Tibial artery (tissue), 4 donors: ENCODE data around the gene DARS2.
"Not testable (repeated sequence)": the region's sequence is repeated elsewhere in the genome, so short reads cannot be mapped to it uniquely, and the experiment has no call there.

ENCODE experiments used
- DNase-seq, 2 donors: peaks; one replicate each; pipeline ENCODE4 v3.0.0-alpha.2; 2019
- H3K27ac ChIP-seq, 2 donors: fragments of 200-600 bp; sonication (generic) in 1 of 2; 1 replicate in 1 of 2; 2 replicates in 1 of 2; pipeline ENCODE4 v1.5.1; 2018 to 2019; ENCODE audit warnings: mild to moderate bottlenecking in 1 of 2
- H3K27me3 ChIP-seq, 2 donors: fragments of 200-600 bp; sonication (generic) in 1 of 2; one replicate each; pipeline versions ENCODE4 v1.5.1 to v1.6.0; 2016 to 2019
- H3K36me3 ChIP-seq, 3 donors: fragments of 200-600 bp; sonication (generic) in 2 of 3; one replicate each; pipeline ENCODE4 v1.5.1; 2016 to 2019; ENCODE audit warnings: mild to moderate bottlenecking in 2 of 3
- H3K4me1 ChIP-seq, 4 donors: fragments of 200-600 bp; sonication (generic) in 2 of 4; 1 replicate in 3 of 4; 2 replicates in 1 of 4; pipeline ENCODE4 v1.5.1; 2016 to 2019
- H3K4me3 ChIP-seq, 2 donors: fragments of 200-600 bp; sonication (generic) in 1 of 2; 1 replicate in 1 of 2; 2 replicates in 1 of 2; pipeline ENCODE4 v1.5.1; 2018 to 2019; ENCODE audit warnings: mild to moderate bottlenecking in 2 of 2
- H3K9me3 ChIP-seq, 3 donors: fragments of 200-600 bp; sonication (generic) in 1 of 3; one replicate each; pipeline ENCODE4 v1.5.1; 2016 to 2019
- intact Hi-C: fragments of 100-400 bp; cut with DNase I; formaldehyde crosslinking; loops from one replicate; pipeline ENCODE4 v1.15.0; 2023; ENCODE audit warnings: low total_unique reads
- TF ChIP-seq, protein P1 (sequence below), 2 experiments: fragments of 200-600 bp in 1 of 2; fragments of 450-650 bp in 1 of 2; IDR thresholded peaks; one replicate each; pipeline ENCODE4 v1.5.1; 2017 to 2019; ENCODE audit warnings: antibody characterized with exemption in 2 of 2, mild to moderate bottlenecking in 1 of 2, moderate library complexity in 1 of 2

The DARS2 gene

DNA sequence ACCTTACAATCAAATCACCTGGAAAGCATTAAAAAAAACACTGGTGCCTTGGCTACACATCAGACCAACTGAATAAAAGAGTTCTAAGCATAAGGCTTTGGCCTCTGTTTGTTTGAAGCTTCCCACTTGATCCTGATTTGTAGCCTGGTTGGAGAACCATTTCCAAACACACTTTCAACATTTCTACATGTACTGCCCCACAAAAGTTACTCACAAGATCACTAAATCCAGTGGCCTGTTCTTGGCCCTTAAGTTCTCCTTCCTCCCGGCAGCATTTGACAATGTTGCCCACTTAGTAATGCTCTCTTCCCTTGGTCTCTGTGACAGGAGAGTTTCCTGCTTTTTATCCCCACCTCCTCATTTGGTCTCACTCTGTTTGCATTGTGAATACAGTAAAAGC is 31.5 kb downstream of the DARS2 start:
- intact Hi-C loops, result no loop called here
- Histone ChIP-seq H3K9me3 (no peaks in the 10 kb centered on the region), H3K27ac (no peak overlapping the region), H3K27me3 (no peaks in the 10 kb centered on the region), H3K36me3 (peaks cover 54 to 82% (median 57%) of the 10 kb centered on the region in 3 donors), H3K4me1 (no peaks in the 10 kb centered on the region), H3K4me3 (no peak overlapping the region)
- DNase-seq, result no peak
- TF ChIP-seq, protein P1, sequence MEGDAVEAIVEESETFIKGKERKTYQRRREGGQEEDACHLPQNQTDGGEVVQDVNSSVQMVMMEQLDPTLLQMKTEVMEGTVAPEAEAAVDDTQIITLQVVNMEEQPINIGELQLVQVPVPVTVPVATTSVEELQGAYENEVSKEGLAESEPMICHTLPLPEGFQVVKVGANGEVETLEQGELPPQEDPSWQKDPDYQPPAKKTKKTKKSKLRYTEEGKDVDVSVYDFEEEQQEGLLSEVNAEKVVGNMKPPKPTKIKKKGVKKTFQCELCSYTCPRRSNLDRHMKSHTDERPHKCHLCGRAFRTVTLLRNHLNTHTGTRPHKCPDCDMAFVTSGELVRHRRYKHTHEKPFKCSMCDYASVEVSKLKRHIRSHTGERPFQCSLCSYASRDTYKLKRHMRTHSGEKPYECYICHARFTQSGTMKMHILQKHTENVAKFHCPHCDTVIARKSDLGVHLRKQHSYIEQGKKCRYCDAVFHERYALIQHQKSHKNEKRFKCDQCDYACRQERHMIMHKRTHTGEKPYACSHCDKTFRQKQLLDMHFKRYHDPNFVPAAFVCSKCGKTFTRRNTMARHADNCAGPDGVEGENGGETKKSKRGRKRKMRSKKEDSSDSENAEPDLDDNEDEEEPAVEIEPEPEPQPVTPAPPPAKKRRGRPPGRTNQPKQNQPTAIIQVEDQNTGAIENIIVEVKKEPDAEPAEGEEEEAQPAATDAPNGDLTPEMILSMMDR (IDR thresholded peaks at IDR 0.05), result no peak

DNA sequence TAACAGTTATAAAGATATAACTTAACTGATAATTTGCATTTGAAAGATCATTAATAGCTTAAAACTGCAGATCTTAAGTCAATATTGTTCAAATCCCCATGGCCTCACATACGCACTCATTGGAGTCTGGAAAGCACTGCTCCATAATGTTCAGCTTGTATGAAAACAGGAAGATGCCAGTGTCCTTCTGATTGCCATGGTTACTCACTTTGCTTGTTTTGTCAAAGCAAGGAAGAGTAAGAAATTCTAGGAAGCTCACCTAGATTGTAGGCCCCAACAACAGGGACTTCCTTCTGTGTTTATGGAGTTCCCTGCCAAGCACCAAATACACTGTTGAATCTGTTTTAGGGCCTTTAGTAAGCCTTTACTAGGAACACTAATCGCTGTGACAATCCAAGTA is 32.4 kb downstream of the DARS2 start:
- H3K27ac ChIP-seq, result no peak overlapping the region
- intact Hi-C loops, result no loop called here
- H3K4me1 ChIP-seq, result no peaks in the 10 kb centered on the region
- no peaks in the 10 kb centered on the region for H3K27me3 ChIP-seq
- DNase-seq, result no peak
- H3K36me3 ChIP-seq, result peaks cover 45 to 82% (median 58%) of the 10 kb centered on the region in 3 donors
- TF ChIP-seq, protein P1 (IDR thresholded peaks at IDR 0.05), result no peak
- H3K4me3 ChIP-seq, result no peak overlapping the region
- H3K9me3 ChIP-seq, result no peaks in the 10 kb centered on the region

DNA sequence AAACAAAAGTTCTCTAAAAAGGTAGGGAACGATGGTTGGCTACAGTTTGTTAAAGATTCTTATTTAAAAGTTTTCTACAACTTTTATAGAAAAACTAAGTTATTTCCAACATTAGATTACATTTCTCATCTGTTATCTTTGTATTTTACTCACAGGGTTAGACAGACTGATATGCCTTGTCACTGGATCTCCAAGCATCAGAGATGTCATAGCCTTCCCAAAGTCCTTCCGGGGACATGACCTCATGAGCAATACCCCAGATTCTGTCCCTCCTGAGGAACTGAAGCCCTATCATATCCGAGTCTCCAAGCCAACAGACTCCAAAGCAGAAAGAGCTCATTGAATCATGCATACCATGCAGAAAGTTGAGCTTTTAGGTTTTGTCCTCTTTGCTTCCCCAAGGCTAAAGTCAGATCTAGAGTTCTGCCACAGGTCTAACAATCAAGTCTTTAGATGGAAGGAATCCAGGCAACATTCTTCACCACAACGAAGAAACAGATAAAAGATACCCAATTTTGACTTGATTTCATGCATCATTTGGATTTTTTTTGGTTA is 33.0 kb downstream of the DARS2 start:
- Histone ChIP-seq H3K27me3 (no peaks in the 10 kb centered on the region), H3K4me3 (no peak overlapping the region), H3K4me1 (no peaks in the 10 kb centered on the region), H3K27ac (no peak overlapping the region), H3K9me3 (no peaks in the 10 kb centered on the region), H3K36me3 (peaks cover 45 to 82% (median 63%) of the 10 kb centered on the region in 3 donors)
- DNase-seq, result no peak
- TF ChIP-seq, protein P1 (IDR thresholded peaks at IDR 0.05), result no peak
- intact Hi-C loops, result no loop called here

DNA sequence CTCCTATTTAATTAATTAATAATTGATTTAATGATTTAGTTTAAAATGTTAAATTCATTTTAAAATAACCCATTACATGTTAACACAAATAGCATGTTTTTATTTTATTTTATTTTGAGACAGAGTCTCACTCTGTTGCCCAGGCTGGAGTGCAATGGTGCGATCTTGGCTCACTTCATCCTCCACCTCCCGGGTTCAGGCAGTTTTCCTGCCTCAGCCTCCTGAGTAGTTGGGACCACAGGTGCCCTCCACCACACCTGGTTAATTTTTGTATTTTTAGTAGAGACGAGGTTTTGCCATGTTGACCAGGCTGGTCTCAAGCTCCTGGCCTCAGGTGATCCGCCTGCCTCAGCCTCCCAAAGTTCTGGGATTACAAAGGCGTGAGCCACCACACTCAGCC is 35.1 kb downstream of the DARS2 start:
- H3K27me3 ChIP-seq, H3K9me3 ChIP-seq, H3K4me3 ChIP-seq, H3K4me1 ChIP-seq, intact Hi-C loops, H3K27ac ChIP-seq, DNase-seq: not testable (repeated sequence)
- peaks cover 46 to 82% (median 67%) of the 10 kb centered on the region in 3 donors for H3K36me3 ChIP-seq

DNA sequence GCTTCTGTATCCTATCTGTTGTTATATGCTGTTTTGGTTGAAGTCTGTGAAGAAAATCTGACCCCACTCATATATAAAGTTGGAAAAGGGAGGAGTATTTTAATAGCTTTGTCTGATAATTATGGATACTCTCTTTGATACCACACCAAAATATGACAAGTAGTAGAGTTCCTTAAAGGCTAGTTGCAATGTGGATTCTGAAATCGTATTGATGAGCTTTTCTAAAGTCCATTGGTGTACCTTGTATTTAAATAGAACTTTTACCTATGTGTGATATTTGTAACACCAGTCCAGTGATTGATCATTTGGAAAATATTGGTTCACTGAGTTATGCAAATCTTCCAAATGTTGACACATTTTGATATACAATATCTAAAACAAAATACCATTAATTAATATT is 35.6 kb downstream of the DARS2 start:
- DNase-seq, result no peak
- Histone ChIP-seq H3K4me3 (no peak overlapping the region), H3K27me3 (no peaks in the 10 kb centered on the region), H3K27ac (no peak overlapping the region), H3K4me1 (peaks cover 0 to 3% (median 0%) of the 10 kb centered on the region in 4 donors), H3K9me3 (no peaks in the 10 kb centered on the region), H3K36me3 (peaks cover 51 to 83% (median 73%) of the 10 kb centered on the region in 3 donors)
- intact Hi-C loops, result loop anchor here (10.0 kb wide), 1 partner anchor 165 kb away; the partner anchor contains the start of gene RC3H1
- TF ChIP-seq, protein P1 (IDR thresholded peaks at IDR 0.05), result no peak

DNA sequence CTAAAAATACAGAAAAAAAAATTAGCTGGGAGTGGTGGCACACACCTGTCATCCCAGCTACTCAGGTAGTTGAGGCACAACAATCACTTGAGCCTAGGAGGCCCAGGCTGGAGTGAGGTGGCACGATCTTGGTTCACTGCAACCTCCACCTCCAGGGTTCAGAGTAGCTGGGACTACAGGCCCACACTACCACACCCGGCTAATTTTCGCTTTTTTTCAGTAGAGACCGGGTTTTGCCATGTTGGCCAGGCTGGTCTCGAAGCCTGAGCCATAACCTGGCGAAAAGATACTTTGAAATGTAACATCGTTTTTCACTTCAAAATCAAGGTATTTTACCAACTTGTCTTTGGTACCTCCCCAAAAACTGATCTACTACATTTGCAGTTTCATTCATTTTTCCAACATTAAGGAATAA is 37.3 kb downstream of the DARS2 start:
- Histone ChIP-seq H3K4me1 (peaks cover 0 to 11% (median 4%) of the 10 kb centered on the region in 4 donors), H3K36me3 (peaks cover 44 to 82% (median 80%) of the 10 kb centered on the region in 3 donors), H3K9me3 (no peaks in the 10 kb centered on the region), H3K27me3 (no peaks in the 10 kb centered on the region), H3K4me3 (no peak overlapping the region), H3K27ac (no peak overlapping the region)
- no peak for DNase-seq
- intact Hi-C loops, result loop anchor here (10.0 kb wide), 1 partner anchor 163 kb away; the partner anchor contains the start of gene RC3H1
- TF ChIP-seq, protein P1 (IDR thresholded peaks at IDR 0.05), result no peak

DNA sequence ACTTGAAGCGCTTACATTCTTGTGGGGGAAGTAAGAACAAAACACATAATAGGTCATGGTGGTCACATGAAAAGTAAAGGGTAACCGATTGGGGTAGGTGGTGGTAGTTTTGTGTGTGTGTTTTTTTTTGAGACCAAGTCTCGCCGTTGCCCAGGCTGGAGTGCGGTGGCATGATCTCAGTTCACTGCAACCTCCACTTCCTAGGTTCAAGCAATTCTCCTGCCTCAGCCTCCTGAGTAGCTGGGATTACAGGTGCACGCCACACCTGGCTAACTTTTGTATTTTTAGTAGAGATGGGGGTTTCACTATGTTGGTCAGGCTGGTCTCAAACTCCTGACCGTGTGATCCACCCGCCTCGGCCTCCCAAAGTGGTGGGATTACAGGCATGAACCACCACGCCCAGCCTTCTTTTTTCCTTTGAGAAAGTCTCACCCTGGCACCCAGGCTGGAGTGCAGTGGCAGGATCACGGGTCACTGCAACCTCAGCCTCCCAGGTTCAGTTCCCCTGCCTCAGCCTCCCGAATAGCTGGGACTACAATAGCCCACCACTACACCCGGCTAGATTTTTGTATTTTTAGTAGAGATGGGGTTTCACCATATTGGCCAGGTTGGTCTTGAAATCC is 37.8 kb downstream of the DARS2 start:
- not testable (repeated sequence) for H3K9me3 ChIP-seq, H3K27ac ChIP-seq, H3K27me3 ChIP-seq, DNase-seq, H3K4me3 ChIP-seq
- H3K4me1 ChIP-seq, result peaks cover 0 to 16% (median 7%) of the 10 kb centered on the region in 4 donors
- peaks cover 40 to 80% (median 79%) of the 10 kb centered on the region in 3 donors for H3K36me3 ChIP-seq
- intact Hi-C loops, result loop anchor here (10.0 kb wide), 1 partner anchor 163 kb away; the partner anchor contains the start of gene RC3H1
